ENCODE data around the gene RPP14.
A peak's percentile ranks its signal among the peaks of the same experiment; 100 is the strongest.
"Not testable (repeated sequence)": the region's sequence is repeated elsewhere in the genome, so short reads cannot be mapped to it uniquely, and the experiment has no call there.

Gene RPP14

GRCh38 chr3:58272891-58273290 lies 33.2 kb upstream of the RPP14 start:
- TF ChIP-seq ZNF8 (CRISPR knock-in tag; IDR thresholded peaks at IDR 0.05): no peak
- TF ChIP-seq ZC3H10 (CRISPR knock-in tag; IDR thresholded peaks at IDR 0.05): no peak
- TF ChIP-seq OSR1 (CRISPR knock-in tag; IDR thresholded peaks at IDR 0.05): no peak
- no peak for TF ChIP-seq RARB (CRISPR knock-in tag; IDR thresholded peaks at IDR 0.05)
- TF ChIP-seq ZNF565 (CRISPR knock-in tag; conservative IDR thresholded peaks at IDR 0.05; ENCODE audit: low read depth): no peak
- peak; percentile 63 for ATAC-seq

- ATAC-seq: not testable (repeated sequence)
Measured at GRCh38 chr3:58273362-58273761, 32.7 kb upstream of the RPP14 start.

GRCh38 chr3:58274027-58274614 lies 31.9 kb upstream of the RPP14 start:
- TF ChIP-seq ESRRG (CRISPR knock-in tag; IDR thresholded peaks at IDR 0.05): no peak
- no peak for TF ChIP-seq PATZ1 (CRISPR knock-in tag; IDR thresholded peaks at IDR 0.05; ENCODE audit: borderline replicate concordance)
- TF ChIP-seq CSDC2 (CRISPR knock-in tag; IDR thresholded peaks at IDR 0.05): no peak
- no peak for TF ChIP-seq ZNF70 (CRISPR knock-in tag; IDR thresholded peaks at IDR 0.05)
- TF ChIP-seq RARB (CRISPR knock-in tag; IDR thresholded peaks at IDR 0.05): no peak
- TF ChIP-seq GLIS3 (CRISPR knock-in tag; IDR thresholded peaks at IDR 0.05): no peak
- TF ChIP-seq ARNTL (CRISPR knock-in tag; IDR thresholded peaks at IDR 0.05; ENCODE audit: borderline replicate concordance, low read depth): no peak
- TF ChIP-seq TCF4 (CRISPR knock-in tag; IDR thresholded peaks at IDR 0.05; ENCODE audit: borderline replicate concordance): no peak
- TF ChIP-seq OSR1 (CRISPR knock-in tag; IDR thresholded peaks at IDR 0.05): no peak
- peak; percentile 55 for ATAC-seq

- ATAC-seq: no peak
- TF ChIP-seq ZNF70 (CRISPR knock-in tag; IDR thresholded peaks at IDR 0.05) (no peak), GLIS3 (CRISPR knock-in tag; IDR thresholded peaks at IDR 0.05) (no peak), ZFP3 (CRISPR knock-in tag; IDR thresholded peaks at IDR 0.05) (no peak), RARB (CRISPR knock-in tag; IDR thresholded peaks at IDR 0.05) (no peak), ZFP30 (CRISPR knock-in tag; IDR thresholded peaks at IDR 0.05) (no peak), CREB5 (CRISPR knock-in tag; IDR thresholded peaks at IDR 0.05; ENCODE audit: low read depth) (no peak), ZNF565 (CRISPR knock-in tag; conservative IDR thresholded peaks at IDR 0.05; ENCODE audit: low read depth) (no peak), CSDC2 (CRISPR knock-in tag; IDR thresholded peaks at IDR 0.05) (no peak), PATZ1 (CRISPR knock-in tag; IDR thresholded peaks at IDR 0.05; ENCODE audit: borderline replicate concordance) (no peak), TCF4 (CRISPR knock-in tag; IDR thresholded peaks at IDR 0.05; ENCODE audit: borderline replicate concordance) (no peak), TOX (CRISPR knock-in tag; IDR thresholded peaks at IDR 0.05; ENCODE audit: borderline replicate concordance) (no peak), OSR1 (CRISPR knock-in tag; IDR thresholded peaks at IDR 0.05) (no peak), BACH2 (CRISPR knock-in tag; IDR thresholded peaks at IDR 0.05; ENCODE audit: borderline replicate concordance) (no peak), TSHZ2 (CRISPR knock-in tag; IDR thresholded peaks at IDR 0.05) (no peak), PPARA (CRISPR knock-in tag; IDR thresholded peaks at IDR 0.05; ENCODE audit: borderline replicate concordance) (no peak), ZC3H10 (CRISPR knock-in tag; IDR thresholded peaks at IDR 0.05) (no peak), ESRRG (CRISPR knock-in tag; IDR thresholded peaks at IDR 0.05) (no peak), POU6F1 (CRISPR knock-in tag; IDR thresholded peaks at IDR 0.05; ENCODE audit: borderline replicate concordance, low read depth) (no peak), SNAI2 (CRISPR knock-in tag; IDR thresholded peaks at IDR 0.05) (no peak), ISL1 (CRISPR knock-in tag; IDR thresholded peaks at IDR 0.05) (no peak)
Measured at GRCh38 chr3:58281069-58281468, 25.0 kb upstream of the RPP14 start.

Data from SK-N-SH treated with all-trans-retinoic acid at 6 μM for 48 hours (cell line).